ENCODE data around the gene SIX4.

Gene SIX4

GRCh38 chr14:60695327-60695726 lies 28.8 kb downstream of the SIX4 start:
- Mint-ChIP-seq H3K9me3 (peaks cover 35% of the 10 kb centered on the region), H3K4me3 (no peak overlapping the region), H3K27ac (no peak overlapping the region), H3K36me3 (ENCODE audit: low read depth) (peaks cover 14% of the 10 kb centered on the region), H3K4me1 (no peaks in the 10 kb centered on the region), H3K27me3 (ENCODE audit: low read depth, poor library complexity) (peaks cover 2% of the 10 kb centered on the region)
- DNase-seq = no peak
- TF ChIP-seq CTCF (IDR thresholded peaks at IDR 0.05) = no peak

GRCh38 chr14:60691383-60692113 lies 32.6 kb downstream of the SIX4 start:
- peaks cover 2% of the 10 kb centered on the region for H3K27me3 Mint-ChIP-seq (ENCODE audit: low read depth, poor library complexity)
- H3K9me3 Mint-ChIP-seq = peaks cover 4% of the 10 kb centered on the region
- H3K4me3 Mint-ChIP-seq = no peak overlapping the region
- no peak overlapping the region for H3K27ac Mint-ChIP-seq
- peaks cover 13% of the 10 kb centered on the region for H3K4me1 Mint-ChIP-seq
- DNase-seq = no peak
- TF ChIP-seq CTCF (IDR thresholded peaks at IDR 0.05) = no peak
- no peaks in the 10 kb centered on the region for H3K36me3 Mint-ChIP-seq (ENCODE audit: low read depth)

GRCh38 chr14:60686865-60687264 lies 37.3 kb downstream of the SIX4 start:
- Mint-ChIP-seq H3K27ac (no peak overlapping the region), H3K27me3 (ENCODE audit: low read depth, poor library complexity) (no peaks in the 10 kb centered on the region), H3K4me1 (peaks cover 16% of the 10 kb centered on the region), H3K4me3 (no peak overlapping the region), H3K9me3 (peaks cover 15% of the 10 kb centered on the region), H3K36me3 (ENCODE audit: low read depth) (peaks cover 5% of the 10 kb centered on the region)
- TF ChIP-seq CTCF (IDR thresholded peaks at IDR 0.05) = no peak
- DNase-seq = no peak

- Mint-ChIP-seq H3K27me3 (ENCODE audit: low read depth, poor library complexity) (no peaks in the 10 kb centered on the region), H3K36me3 (ENCODE audit: low read depth) (peaks cover 5% of the 10 kb centered on the region), H3K4me1 (peaks cover 16% of the 10 kb centered on the region), H3K27ac (no peak overlapping the region), H3K4me3 (no peak overlapping the region), H3K9me3 (peaks cover 19% of the 10 kb centered on the region)
- TF ChIP-seq CTCF (IDR thresholded peaks at IDR 0.05) = no peak
- DNase-seq = no peak
Measured at GRCh38 chr14:60684203-60684602, 39.9 kb downstream of the SIX4 start.

- no peak for DNase-seq
- TF ChIP-seq CTCF (IDR thresholded peaks at IDR 0.05) = no peak
- H3K27ac Mint-ChIP-seq = no peak overlapping the region
- H3K27me3 Mint-ChIP-seq (ENCODE audit: low read depth, poor library complexity) = no peaks in the 10 kb centered on the region
- H3K4me3 Mint-ChIP-seq = no peak overlapping the region
- peaks cover 19% of the 10 kb centered on the region for H3K9me3 Mint-ChIP-seq
- peaks cover 5% of the 10 kb centered on the region for H3K36me3 Mint-ChIP-seq (ENCODE audit: low read depth)
- H3K4me1 Mint-ChIP-seq = peaks cover 5% of the 10 kb centered on the region
Measured at GRCh38 chr14:60681271-60681670, 42.9 kb downstream of the SIX4 start.

GRCh38 chr14:60680511-60680910 lies 43.6 kb downstream of the SIX4 start:
- Mint-ChIP-seq H3K27ac (no peak overlapping the region), H3K27me3 (ENCODE audit: low read depth, poor library complexity) (no peaks in the 10 kb centered on the region), H3K36me3 (ENCODE audit: low read depth) (peaks cover 5% of the 10 kb centered on the region), H3K9me3 (peaks cover 19% of the 10 kb centered on the region), H3K4me3 (no peak overlapping the region), H3K4me1 (peaks cover 10% of the 10 kb centered on the region)
- TF ChIP-seq CTCF (IDR thresholded peaks at IDR 0.05) = no peak
- DNase-seq = no peak
